IPS-20b (cell line): Measurements from ENCODE around the gene VPS35L.

ENCODE experiments used
- H3K27ac ChIP-seq: one replicate; pipeline ENCODE4 v1.5.1; 2013; ENCODE audit warnings: low read length
- H3K27me3 ChIP-seq: 2 replicates; pipeline ENCODE4 v1.6.1; 2013; ENCODE audit warnings: mild to moderate bottlenecking, low read length, inconsistent platforms; ENCODE audit not compliant: insufficient read depth
- H3K36me3 ChIP-seq: 2 replicates; pipeline ENCODE4 v1.6.1; 2013; ENCODE audit warnings: low read depth, mild to moderate bottlenecking, inconsistent platforms, low read length, moderate library complexity; ENCODE audit not compliant: insufficient read depth
- H3K4me1 ChIP-seq: 2 replicates; pipeline ENCODE4 v1.6.1; 2013; ENCODE audit warnings: mild to moderate bottlenecking, control low read depth, inconsistent platforms, low read length, moderate library complexity; ENCODE audit not compliant: insufficient read depth
- H3K4me3 ChIP-seq: 2 replicates; pipeline ENCODE4 v1.5.1; 2013; ENCODE audit warnings: mild to moderate bottlenecking, low read length, inconsistent platforms
- H3K9ac ChIP-seq: 2 replicates; pipeline ENCODE4 v1.6.1; 2013; ENCODE audit warnings: low read depth, mild to moderate bottlenecking, inconsistent platforms, low read length, moderate library complexity
- H3K9me3 ChIP-seq: 2 replicates; pipeline ENCODE4 v1.6.1; 2013; ENCODE audit warnings: mild to moderate bottlenecking, low read depth, low read length, inconsistent platforms; ENCODE audit not compliant: insufficient read depth

The VPS35L gene

GRCh38 chr16:19578378-19578971 lies 23.0 kb downstream of the VPS35L start:
- Histone ChIP-seq H3K4me1 (no peaks in the 10 kb centered on the region), H3K36me3 (peaks cover 88% of the 10 kb centered on the region), H3K27ac (no peak overlapping the region), H3K27me3 (no peaks in the 10 kb centered on the region), H3K4me3 (no peak overlapping the region), H3K9me3 (peaks cover 10% of the 10 kb centered on the region; the same call in 1 of the 2 replicates), H3K9ac (no peak overlapping the region)

DNA sequence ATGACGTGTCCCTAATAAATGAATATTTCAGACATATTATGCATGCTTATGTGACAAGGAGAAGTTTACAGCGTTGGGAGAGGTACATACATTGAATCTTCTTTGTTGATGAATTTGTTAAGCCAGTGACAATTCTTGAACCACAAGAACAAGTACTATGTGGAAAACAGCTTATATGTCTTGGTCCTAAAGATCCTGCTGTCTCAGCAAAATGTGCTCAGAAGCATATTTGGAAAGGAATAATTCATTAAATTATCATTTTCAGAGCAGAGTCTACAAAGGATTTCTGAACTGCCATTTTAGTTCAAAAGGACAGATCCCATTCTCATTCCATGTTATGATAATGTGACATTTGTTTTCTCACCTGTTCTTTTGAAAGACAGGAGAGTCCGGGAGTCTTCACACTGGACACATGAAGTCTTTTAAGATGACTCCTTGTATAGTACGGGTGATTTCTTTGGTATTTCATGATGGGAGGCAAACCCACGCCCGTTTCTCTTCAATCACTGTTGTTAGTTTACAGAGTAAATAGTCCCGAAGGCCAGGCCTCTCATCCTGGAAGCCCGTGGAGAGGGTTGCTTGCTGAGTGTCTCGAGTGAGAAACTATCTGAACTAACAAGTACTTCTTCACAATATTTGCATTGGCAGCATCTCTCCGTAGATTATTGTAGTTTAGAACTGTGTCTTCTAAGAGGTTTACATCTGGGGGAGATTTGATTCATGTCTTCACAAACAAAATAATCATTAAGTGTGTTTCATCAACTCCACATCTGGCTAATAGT lies 26.7 kb downstream of the VPS35L start:
- H3K9ac ChIP-seq = no peak overlapping the region
- H3K4me1 ChIP-seq = no peaks in the 10 kb centered on the region
- H3K36me3 ChIP-seq = peaks cover 73% of the 10 kb centered on the region
- no peak overlapping the region for H3K27ac ChIP-seq
- H3K9me3 ChIP-seq = peaks cover 10% of the 10 kb centered on the region; the same call in 1 of the 2 replicates
- no peaks in the 10 kb centered on the region for H3K27me3 ChIP-seq
- no peak overlapping the region for H3K4me3 ChIP-seq

DNA sequence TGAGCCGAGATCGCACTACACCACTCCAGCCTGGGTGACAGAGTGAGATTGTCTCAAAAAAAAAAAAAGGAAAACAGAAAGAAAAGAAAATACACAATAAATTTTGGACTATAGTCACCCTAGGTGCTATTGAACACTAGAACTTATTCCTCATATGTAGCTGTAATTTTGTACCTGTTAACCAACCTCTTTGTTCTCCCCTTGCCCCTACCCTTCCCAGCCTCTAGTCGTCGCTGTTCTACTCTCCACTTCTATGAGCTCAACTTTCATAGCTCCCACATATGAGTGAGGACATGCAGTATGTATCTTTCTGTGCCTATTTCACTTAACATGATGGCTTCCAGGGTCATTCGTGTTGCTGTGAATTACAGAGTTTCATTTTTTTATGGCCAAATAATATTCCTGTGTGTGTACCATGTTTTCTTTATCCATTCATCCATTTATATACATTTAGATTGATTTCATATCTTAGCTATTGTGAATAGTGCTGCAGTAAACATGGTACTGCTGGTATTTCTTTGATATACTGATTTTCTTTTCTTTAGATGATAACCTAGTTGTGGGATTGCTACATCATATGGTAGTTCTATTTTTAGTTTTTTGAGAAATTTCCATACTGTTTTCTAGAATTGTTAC lies 28.3 kb downstream of the VPS35L start:
- Histone ChIP-seq H3K4me1 (no peaks in the 10 kb centered on the region), H3K4me3 (no peak overlapping the region), H3K27ac (no peak overlapping the region), H3K36me3 (peaks cover 59% of the 10 kb centered on the region), H3K27me3 (no peaks in the 10 kb centered on the region), H3K9me3 (peaks cover 10% of the 10 kb centered on the region; the same call in 1 of the 2 replicates), H3K9ac (no peak overlapping the region)

- Histone ChIP-seq H3K9ac (no peak overlapping the region), H3K36me3 (peaks cover 36% of the 10 kb centered on the region), H3K27me3 (no peaks in the 10 kb centered on the region), H3K9me3 (no peaks in the 10 kb centered on the region), H3K27ac (no peak overlapping the region), H3K4me1 (no peaks in the 10 kb centered on the region), H3K4me3 (no peak overlapping the region)
Observed at GRCh38 chr16:19588661-19589060, 33.2 kb downstream of the VPS35L start.

- Histone ChIP-seq H3K4me1 (no peaks in the 10 kb centered on the region), H3K36me3 (peaks cover 40% of the 10 kb centered on the region), H3K4me3 (no peak overlapping the region), H3K9ac (no peak overlapping the region), H3K27ac (no peak overlapping the region), H3K27me3 (no peaks in the 10 kb centered on the region), H3K9me3 (no peaks in the 10 kb centered on the region)
Observed at GRCh38 chr16:19589106-19589505, 33.6 kb downstream of the VPS35L start.

DNA sequence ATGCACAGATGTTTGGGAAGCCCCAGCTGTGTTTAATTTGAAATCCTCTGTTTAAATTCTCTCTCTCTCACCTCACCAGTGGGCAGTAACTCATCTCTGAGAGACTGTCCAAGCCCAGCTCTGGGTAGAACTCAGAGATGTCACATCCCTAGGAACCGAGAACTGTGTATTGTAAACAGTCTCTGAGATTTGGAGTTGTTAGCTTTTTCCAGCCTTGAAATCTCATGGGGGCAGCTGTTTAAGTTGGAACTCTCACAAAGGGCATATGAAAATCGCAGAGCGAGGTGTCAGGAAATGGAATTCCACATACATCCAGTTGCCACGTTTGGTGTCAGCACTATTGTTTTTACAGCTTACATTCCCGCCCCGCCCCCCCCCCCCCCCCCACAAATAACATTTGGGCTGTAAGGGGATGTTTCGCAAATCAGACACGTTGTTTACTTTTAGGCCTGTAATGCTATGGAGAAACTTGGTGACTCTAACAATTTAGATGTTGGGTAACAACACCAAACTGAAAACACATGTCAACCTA lies 34.3 kb downstream of the VPS35L start:
- H3K9me3 ChIP-seq = no peaks in the 10 kb centered on the region
- no peak overlapping the region for H3K27ac ChIP-seq
- peaks cover 37% of the 10 kb centered on the region for H3K36me3 ChIP-seq
- H3K9ac ChIP-seq = no peak overlapping the region
- H3K4me1 ChIP-seq = no peaks in the 10 kb centered on the region
- no peaks in the 10 kb centered on the region for H3K27me3 ChIP-seq
- H3K4me3 ChIP-seq = no peak overlapping the region

GRCh38 chr16:19595043-19595767 lies 39.7 kb downstream of the VPS35L start:
- peaks cover 32% of the 10 kb centered on the region for H3K36me3 ChIP-seq
- H3K4me1 ChIP-seq = peaks cover 9% of the 10 kb centered on the region; the same call in 1 of the 2 replicates
- H3K27ac ChIP-seq = no peak overlapping the region
- H3K9ac ChIP-seq = no peak overlapping the region
- H3K4me3 ChIP-seq = no peak overlapping the region
- H3K9me3 ChIP-seq = no peaks in the 10 kb centered on the region
- H3K27me3 ChIP-seq = no peaks in the 10 kb centered on the region

DNA sequence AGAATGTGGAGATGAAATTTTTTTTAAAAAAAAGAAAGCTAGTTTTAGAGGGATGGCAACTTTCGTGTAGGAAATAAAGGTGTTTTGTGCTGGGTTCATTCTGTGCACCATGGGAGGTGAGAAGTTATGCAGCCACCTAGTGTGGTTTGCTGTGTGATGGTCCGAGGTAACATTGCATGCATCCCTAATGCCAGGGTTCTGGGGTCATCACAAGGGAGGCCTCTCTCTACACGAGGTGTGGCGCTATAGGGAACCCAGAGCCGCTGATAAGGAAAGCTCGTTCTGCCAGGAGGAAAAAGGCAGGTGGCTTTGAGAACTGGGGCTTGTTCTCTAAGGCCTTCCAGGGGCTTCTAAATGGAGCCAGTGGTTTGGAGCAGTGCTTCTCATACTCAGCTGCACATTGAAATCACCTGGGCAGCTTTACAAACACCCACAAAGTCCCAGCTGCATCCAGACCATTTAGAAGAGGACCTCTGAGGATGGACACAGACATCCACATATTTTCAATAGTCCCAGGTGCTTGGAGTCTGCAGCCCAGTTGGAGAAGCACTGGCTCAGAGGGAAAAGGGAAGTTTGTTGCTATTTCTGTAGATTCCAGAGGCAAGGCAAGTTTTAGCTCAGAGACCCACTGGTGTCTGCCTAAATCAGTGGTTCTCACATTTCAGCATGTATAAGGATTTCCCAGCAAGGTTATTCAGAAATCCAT lies 43.5 kb downstream of the VPS35L start:
- Histone ChIP-seq H3K4me3 (no peak overlapping the region), H3K9me3 (no peaks in the 10 kb centered on the region), H3K27me3 (no peaks in the 10 kb centered on the region), H3K36me3 (peaks cover 18% of the 10 kb centered on the region), H3K4me1 (peaks cover 11% of the 10 kb centered on the region), H3K27ac (no peak overlapping the region), H3K9ac (no peak overlapping the region)

DNA sequence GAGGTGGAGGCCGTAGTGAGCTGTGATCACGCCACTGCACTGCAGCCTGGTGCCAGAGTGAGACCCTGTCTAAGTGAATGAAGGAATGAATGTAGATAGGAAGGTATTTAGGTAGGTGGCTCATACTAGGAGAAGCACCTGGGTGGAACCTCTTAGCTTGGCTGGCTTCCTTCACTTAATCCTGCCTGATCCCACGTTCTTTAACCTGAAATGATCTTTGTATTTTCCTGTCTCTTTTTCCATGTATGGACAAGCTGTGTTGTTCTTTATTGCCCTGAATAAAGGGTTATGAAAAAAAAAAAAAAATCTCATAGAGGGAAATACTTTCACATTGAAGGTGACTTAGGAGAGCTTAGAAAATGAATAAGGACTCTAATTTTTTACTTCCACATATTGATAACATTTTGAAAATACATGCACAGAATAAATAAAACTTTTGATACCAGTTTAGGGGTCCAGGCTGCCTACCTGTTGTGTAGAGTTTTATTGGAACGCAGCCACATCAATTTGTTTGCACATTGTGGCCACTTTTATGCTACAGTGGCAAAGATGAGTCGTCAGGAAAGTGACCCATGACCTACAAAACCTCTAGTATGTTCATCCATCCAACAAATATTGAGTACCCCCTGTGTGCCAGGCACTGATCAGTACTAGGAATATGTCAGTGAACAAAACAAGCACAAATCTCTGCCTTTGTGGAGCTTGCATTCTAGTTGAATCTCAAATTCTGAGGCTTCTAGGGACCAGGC lies 44.6 kb downstream of the VPS35L start:
- H3K36me3 ChIP-seq = peaks cover 15% of the 10 kb centered on the region
- H3K9me3 ChIP-seq = no peaks in the 10 kb centered on the region
- H3K4me1 ChIP-seq = peaks cover 11% of the 10 kb centered on the region
- H3K4me3 ChIP-seq = no peak overlapping the region
- H3K27ac ChIP-seq = no peak overlapping the region
- H3K9ac ChIP-seq = no peak overlapping the region
- no peaks in the 10 kb centered on the region for H3K27me3 ChIP-seq

GRCh38 chr16:19601083-19601976 lies 45.8 kb downstream of the VPS35L start:
- H3K36me3 ChIP-seq = peaks cover 13% of the 10 kb centered on the region
- peaks cover 11% of the 10 kb centered on the region for H3K4me1 ChIP-seq
- no peak overlapping the region for H3K9ac ChIP-seq
- H3K27me3 ChIP-seq = no peaks in the 10 kb centered on the region
- H3K9me3 ChIP-seq = no peaks in the 10 kb centered on the region
- H3K4me3 ChIP-seq = no peak overlapping the region
- no peak overlapping the region for H3K27ac ChIP-seq
